HG03135 (cell line): ENCODE results near the gene CD58.
"Not testable (repeated sequence)": the region's sequence is repeated elsewhere in the genome, so short reads cannot be mapped to it uniquely, and the experiment has no call there.

ENCODE experiments used
- ATAC-seq: cut with Tn5 transposase; IDR thresholded peaks from one replicate; pipeline ENCODE4 v1.9.1; 2021; ENCODE audit warnings: mild to moderate bottlenecking, moderate library complexity; ENCODE audit not compliant: unreplicated experiment

Gene CD58

DNA sequence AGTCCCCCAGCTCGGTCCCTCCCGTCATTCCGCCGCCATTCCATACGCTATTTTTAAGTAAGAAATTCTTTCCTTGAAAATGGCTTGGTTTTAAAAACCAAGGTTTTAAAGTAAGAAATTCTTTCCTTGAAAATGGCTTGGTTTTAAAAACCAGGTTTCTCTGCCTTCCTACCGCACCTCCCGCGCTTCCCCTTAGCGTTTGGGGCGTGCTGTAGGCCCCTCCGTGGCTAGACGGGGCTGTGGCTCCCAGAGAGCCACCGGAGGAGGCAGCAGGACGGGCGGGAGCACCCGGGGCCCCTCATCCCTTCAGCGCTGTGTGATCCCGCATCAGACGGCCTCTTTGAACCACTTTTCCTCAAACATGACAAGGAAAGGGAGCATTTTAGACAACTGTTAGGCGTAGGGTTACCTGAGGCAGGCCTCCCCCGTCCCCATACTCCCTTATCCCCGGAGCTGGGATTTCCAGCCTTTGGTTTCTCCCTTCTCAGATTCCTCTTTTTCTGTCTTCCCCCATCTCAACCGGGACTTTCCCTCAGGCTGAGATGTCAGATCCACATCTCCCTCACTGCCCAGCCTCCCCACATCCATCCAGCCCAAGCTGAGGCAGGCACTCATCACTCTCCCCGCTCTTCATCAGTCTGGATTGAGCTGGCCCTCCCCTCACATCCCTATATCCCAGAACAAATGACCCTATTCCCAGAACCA lies 541 bp upstream of the CD58 start:
- no peak for ATAC-seq

DNA sequence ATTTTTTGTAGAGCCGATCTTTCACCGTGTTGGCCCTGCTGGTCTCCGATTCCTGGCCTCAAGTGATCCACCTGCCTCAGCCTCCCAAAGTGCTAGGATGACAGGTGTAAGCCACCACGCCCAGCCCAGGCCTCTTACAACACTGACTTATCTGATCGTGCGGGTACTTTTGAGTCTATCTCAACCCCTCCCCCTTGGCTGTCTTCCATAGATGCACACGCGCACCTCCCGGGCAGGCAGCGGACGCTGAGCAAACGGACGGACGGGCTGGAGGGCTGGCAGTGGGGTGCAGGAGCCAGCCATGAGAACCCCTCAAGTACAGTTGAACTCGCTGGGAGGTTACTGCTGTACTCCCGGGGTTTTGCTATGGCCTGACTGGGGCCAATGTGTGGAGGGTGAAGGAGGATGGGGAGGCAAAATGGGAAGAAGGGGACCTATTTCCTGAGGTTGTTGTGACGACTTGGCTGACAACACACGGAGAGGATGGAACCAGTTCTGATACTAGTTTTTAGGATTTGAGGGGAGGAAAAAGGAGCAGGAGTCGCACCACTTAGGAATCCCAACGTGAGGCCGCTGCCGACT lies 959 bp downstream of the CD58 start:
- no peak for ATAC-seq

- ATAC-seq, result no peak
Measured at GRCh38 chr1:116569381-116569670, 1.5 kb downstream of the CD58 start.

GRCh38 chr1:116568662-116569380 lies 2.0 kb downstream of the CD58 start:
- no peak for ATAC-seq

DNA sequence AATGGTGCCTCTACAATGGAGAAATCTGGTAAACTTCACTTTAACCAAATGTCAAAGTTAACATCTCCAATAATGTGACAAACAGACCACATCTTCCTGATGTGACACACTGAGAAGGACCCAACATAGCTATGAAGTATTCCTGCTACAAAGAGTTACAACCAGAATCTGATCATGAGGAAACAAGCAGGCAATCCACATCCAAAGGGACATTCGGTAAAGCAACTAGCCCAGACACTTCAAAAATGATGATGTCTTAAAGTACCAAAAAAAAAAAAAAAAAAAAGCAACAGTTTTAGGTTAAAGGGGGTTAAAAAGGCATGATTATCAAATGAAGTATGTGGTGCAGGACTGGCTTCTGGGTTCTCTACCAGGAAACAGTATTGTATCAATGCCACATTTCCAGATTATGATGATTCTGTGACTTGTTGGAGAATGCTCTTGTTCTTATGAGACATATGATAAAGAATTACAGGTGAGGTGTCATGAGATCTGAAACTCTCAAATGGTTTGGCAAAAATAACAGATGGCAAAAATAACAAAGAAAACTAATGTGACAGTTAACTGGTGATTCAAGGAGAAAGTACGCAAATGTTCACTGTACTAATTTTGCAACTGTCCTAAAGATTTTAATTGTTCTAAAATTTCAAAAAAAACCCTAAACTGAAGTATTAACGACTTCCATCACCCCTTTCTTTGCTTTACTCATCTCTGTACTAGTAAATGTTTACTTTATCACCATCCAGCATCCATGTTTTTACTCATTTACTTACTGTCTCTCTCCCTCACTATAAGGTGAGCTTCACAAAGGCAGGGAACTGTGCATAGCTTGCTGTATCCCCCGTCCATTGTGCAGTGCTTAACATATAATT lies 2.8 kb downstream of the CD58 start:
- no peak for ATAC-seq

GRCh38 chr1:116565222-116565621 lies 5.6 kb downstream of the CD58 start:
- ATAC-seq, result no peak

DNA sequence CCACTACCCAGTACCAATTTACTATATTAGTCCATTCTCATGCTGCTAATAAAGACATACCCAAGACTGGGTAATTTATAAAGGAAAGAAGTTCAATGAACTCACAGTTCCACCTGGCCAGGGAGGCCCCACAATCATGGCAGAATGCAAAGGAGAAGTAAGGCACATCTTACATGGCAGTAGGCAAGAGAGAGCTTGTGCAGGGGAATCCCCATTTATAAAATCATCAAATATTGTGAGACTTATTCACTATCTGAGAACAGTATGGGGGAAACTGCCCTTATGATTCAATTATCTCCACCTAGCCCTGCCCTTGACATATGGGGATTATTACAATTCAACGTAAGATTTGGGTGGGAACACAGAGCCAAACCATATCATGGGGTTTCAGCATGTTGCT lies 6.4 kb downstream of the CD58 start:
- no peak for ATAC-seq

- ATAC-seq, result not testable (repeated sequence)
Measured at GRCh38 chr1:116562465-116562864, 8.4 kb downstream of the CD58 start.

- ATAC-seq, result no peak
Measured at GRCh38 chr1:116561563-116561962, 9.3 kb downstream of the CD58 start.

- no peak for ATAC-seq
Measured at GRCh38 chr1:116560704-116561490, 9.9 kb downstream of the CD58 start.

GRCh38 chr1:116559304-116559761 lies 11.5 kb downstream of the CD58 start:
- peak; percentile 38 for ATAC-seq

DNA sequence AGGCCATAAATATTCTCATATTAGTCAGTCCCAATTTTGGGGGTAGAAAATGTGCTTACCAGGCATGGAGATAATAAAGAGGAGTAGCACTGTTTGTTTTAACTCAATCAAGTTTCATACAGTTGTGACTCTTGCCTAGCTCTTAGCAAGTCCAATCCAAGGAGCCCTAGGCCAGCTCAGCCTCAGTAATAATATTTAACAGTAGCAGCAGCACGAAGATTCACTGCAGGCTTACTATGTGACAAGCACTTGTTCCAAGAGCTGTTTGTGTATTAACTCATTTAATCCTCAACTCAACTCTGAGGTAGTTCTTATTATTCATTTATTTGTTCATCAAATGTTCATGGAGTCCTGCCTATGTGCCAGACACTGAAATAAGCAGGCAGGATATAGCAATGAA lies 12.3 kb downstream of the CD58 start:
- no peak for ATAC-seq

- no peak for ATAC-seq
Measured at GRCh38 chr1:116558140-116558549, 12.7 kb downstream of the CD58 start.

- no peak for ATAC-seq
Measured at GRCh38 chr1:116557323-116557878, 13.4 kb downstream of the CD58 start.

- ATAC-seq, result peak; percentile 47
Measured at GRCh38 chr1:116556289-116557006, 14.4 kb downstream of the CD58 start.

DNA sequence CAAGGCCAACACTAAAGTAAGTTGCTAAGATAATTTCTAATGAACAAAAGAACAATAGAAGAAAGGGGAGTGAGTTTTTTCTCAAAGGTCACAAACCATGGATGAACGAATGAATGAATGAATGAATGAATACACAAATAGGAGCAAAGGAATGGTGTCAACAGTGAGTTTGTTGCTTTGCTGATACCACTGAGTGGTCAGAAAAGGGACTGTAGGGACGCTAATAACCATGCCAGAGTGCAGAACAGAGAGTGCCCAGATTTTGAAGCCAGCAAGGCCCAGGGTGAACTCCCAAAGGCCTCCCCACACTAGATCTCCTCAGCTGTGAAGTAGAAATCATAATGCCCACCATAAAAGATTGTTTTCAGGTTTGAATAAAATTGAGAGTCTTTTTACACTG lies 15.9 kb downstream of the CD58 start:
- no peak for ATAC-seq

DNA sequence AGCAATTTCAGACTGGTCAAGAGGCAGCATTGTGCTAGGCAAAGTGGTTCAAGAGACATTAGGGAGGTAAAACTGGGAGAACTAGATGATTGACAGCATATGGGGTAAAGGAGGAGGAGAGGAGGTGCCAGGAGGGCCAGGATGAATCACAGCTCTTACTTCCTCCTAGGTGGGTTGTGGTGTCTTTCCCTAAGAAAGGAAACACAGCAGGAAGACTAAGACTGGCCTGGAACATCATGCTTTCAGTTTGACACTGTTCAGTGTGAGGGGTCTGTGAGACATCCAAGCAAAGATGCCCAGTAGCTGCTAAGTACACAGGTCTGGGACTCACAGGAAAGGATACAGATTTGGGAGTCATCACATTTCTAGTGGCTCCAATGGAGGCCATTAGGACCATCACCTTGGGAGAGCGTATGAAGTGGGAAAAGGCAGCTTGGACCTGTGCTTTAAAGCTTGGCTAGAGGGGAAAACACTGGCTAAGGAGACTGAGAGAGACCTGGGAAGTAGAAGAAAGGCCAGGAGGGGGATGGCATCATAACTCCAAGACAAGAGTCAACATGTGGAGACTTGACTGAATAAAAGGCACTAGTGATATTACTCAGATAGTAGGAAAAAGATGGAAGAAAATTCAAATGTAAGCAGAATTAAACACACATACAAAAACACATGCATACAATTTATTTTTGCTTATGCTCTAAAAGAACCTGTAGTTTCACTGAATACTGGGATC lies 17.3 kb downstream of the CD58 start:
- ATAC-seq, result no peak

GRCh38 chr1:116546354-116546977 lies 24.4 kb downstream of the CD58 start:
- no peak for ATAC-seq

GRCh38 chr1:116545359-116545705 lies 25.5 kb downstream of the CD58 start:
- ATAC-seq, result peak; percentile 10
